ENCODE results near the gene SLC35E1. TPM values are rescaled to one million over a fixed set of nuclear protein-coding genes. Genes with fewer than 3 reads are reported as not detected.

Gene SLC35E1
- total RNA-seq, 1 experiment from 2014 or later = 61.0 TPM

GRCh38 chr19:16612636-16613035 is 40.4 kb upstream of the SLC35E1 start:
- H3K4me3 ChIP-seq = no peak overlapping the region
- H3F3A ChIP-seq (ENCODE audit: insufficient read depth, low read depth) = peaks cover 23% of the 10 kb centered on the region
- no peak overlapping the region for H3K4me2 ChIP-seq
- BruUV-seq (replicated peaks) = no TSS peak
- H4K20me1 ChIP-seq (ENCODE audit: insufficient read depth) = peaks cover 100% of the 10 kb centered on the region
- no peaks in the 10 kb centered on the region for H3K9me2 ChIP-seq (ENCODE audit: insufficient read depth)
- H3K9me3 ChIP-seq (ENCODE audit: insufficient read depth, low read depth) = no peaks in the 10 kb centered on the region
- intact Hi-C loops (cut with micrococcal nuclease; ENCODE audit: unreplicated experiment) = no loop called here
- ChIA-PET CTCF (interaction anchor here (0.5 kb wide), 1 partner anchor 157 kb away, joined by 4 read pairs; no protein-coding TSS in a partner anchor), POLR2A (ENCODE audit: unreplicated experiment) (interaction anchor here (0.5 kb wide), 1 partner anchor 52 kb away, joined by 9 read pairs; no protein-coding TSS in a partner anchor)
- H3K4me1 ChIP-seq (replicated peaks; ENCODE audit: insufficient read depth) = peaks cover 18% of the 10 kb centered on the region
- TF ChIP-seq EZH2 (IDR thresholded peaks at IDR 0.05; ENCODE audit: low read depth) (no peak), CTCF (conservative IDR thresholded peaks at IDR 0.05) (no peak)
- peaks cover 100% of the 10 kb centered on the region for H3K79me2 ChIP-seq (ENCODE audit: low read depth)
- H3K36me3 ChIP-seq (ENCODE audit: low read depth) = no peaks in the 10 kb centered on the region
- no peak overlapping the region for H2AFZ ChIP-seq
- no peak overlapping the region for H3K27ac ChIP-seq
- DNase-seq = no peak
- no peaks in the 10 kb centered on the region for H3K27me3 ChIP-seq (ENCODE audit: insufficient read depth, low read depth)

- ChIA-PET POLR2A (ENCODE audit: unreplicated experiment) (no interaction called here), CTCF (interaction anchor here (0.7 kb wide), 1 partner anchor 35 kb away, joined by 3 read pairs; no protein-coding TSS in a partner anchor)
- H3F3A ChIP-seq (ENCODE audit: insufficient read depth, low read depth) = peaks cover 23% of the 10 kb centered on the region
- peaks cover 95% of the 10 kb centered on the region for H4K20me1 ChIP-seq (ENCODE audit: insufficient read depth)
- H3K9me3 ChIP-seq (ENCODE audit: insufficient read depth, low read depth) = no peaks in the 10 kb centered on the region
- peaks cover 16% of the 10 kb centered on the region for H3K4me1 ChIP-seq (replicated peaks; ENCODE audit: insufficient read depth)
- DNase-seq = no peak
- H3K4me2 ChIP-seq = no peak overlapping the region
- H3K27ac ChIP-seq = no peak overlapping the region
- no peaks in the 10 kb centered on the region for H3K36me3 ChIP-seq (ENCODE audit: low read depth)
- H2AFZ ChIP-seq = no peak overlapping the region
- H3K9me2 ChIP-seq (ENCODE audit: insufficient read depth) = no peaks in the 10 kb centered on the region
- TF ChIP-seq EZH2 (IDR thresholded peaks at IDR 0.05; ENCODE audit: low read depth) (no peak), CTCF (conservative IDR thresholded peaks at IDR 0.05) (no peak)
- peaks cover 98% of the 10 kb centered on the region for H3K79me2 ChIP-seq (ENCODE audit: low read depth)
- no peak overlapping the region for H3K4me3 ChIP-seq
- intact Hi-C loops (cut with micrococcal nuclease; ENCODE audit: unreplicated experiment) = no loop called here
- no peaks in the 10 kb centered on the region for H3K27me3 ChIP-seq (ENCODE audit: insufficient read depth, low read depth)
- no TSS peak for BruUV-seq (replicated peaks)
Measured at GRCh38 chr19:16611121-16611520, 38.9 kb upstream of the SLC35E1 start.

GRCh38 chr19:16609511-16610200 is 37.4 kb upstream of the SLC35E1 start:
- no peak overlapping the region for H3K27ac ChIP-seq
- BruUV-seq (replicated peaks) = no TSS peak
- ChIA-PET CTCF (interaction anchor here (0.7 kb wide), 1 partner anchor 215 kb away, joined by 5 read pairs; no protein-coding TSS in a partner anchor), POLR2A (ENCODE audit: unreplicated experiment) (interaction anchor here (0.5 kb wide), 1 partner anchor 63 kb away, joined by 4 read pairs; no protein-coding TSS in a partner anchor)
- H4K20me1 ChIP-seq (ENCODE audit: insufficient read depth) = peaks cover 95% of the 10 kb centered on the region
- peaks cover under 1% of the 10 kb centered on the region for H3K4me1 ChIP-seq (replicated peaks; ENCODE audit: insufficient read depth)
- DNase-seq = no peak
- no peak overlapping the region for H3K4me2 ChIP-seq
- no peaks in the 10 kb centered on the region for H3K9me2 ChIP-seq (ENCODE audit: insufficient read depth)
- peaks cover 23% of the 10 kb centered on the region for H3F3A ChIP-seq (ENCODE audit: insufficient read depth, low read depth)
- TF ChIP-seq EZH2 (IDR thresholded peaks at IDR 0.05; ENCODE audit: low read depth) (no peak), CTCF (conservative IDR thresholded peaks at IDR 0.05) (no peak)
- no peaks in the 10 kb centered on the region for H3K27me3 ChIP-seq (ENCODE audit: insufficient read depth, low read depth)
- H3K36me3 ChIP-seq (ENCODE audit: low read depth) = no peaks in the 10 kb centered on the region
- no peak overlapping the region for H2AFZ ChIP-seq
- no peak overlapping the region for H3K4me3 ChIP-seq
- no peaks in the 10 kb centered on the region for H3K9me3 ChIP-seq (ENCODE audit: insufficient read depth, low read depth)
- H3K79me2 ChIP-seq (ENCODE audit: low read depth) = peaks cover 98% of the 10 kb centered on the region
- intact Hi-C loops (cut with micrococcal nuclease; ENCODE audit: unreplicated experiment) = no loop called here
